H1 (cell line): Measurements from ENCODE around the gene FOSL1. TPM values are rescaled to one million over a fixed set of nuclear protein-coding genes. Genes with fewer than 3 reads are reported as not detected.

Experiments used
- CHD7 ChIP-seq: fragments of 300-600 bp; sonication (generic); IDR thresholded peaks from 2 replicates; pipeline ENCODE4 v1.7.1; 2012; ENCODE audit warnings: low read length, moderate library complexity, mild to moderate bottlenecking, inconsistent platforms; ENCODE audit not compliant: insufficient replicate concordance
- POU5F1 ChIP-seq: IDR thresholded peaks from 2 replicates; pipeline ENCODE4 v1.6.1; 2011; ENCODE audit warnings: low read depth, mild to moderate bottlenecking, low read length, moderate library complexity
- polyA plus RNA-seq, 7 experiments: library from polyadenylated mRNA; depleted of rRNA in 3 of 7; stranded (reverse) in 5 of 7; unstranded in 2 of 7; fragments of >200 nt in 5 of 7; fragments of 200-250 nt in 2 of 7; gene quantifications; 1 replicate in 5 of 7; 2 replicates in 1 of 7; 4 replicates in 1 of 7; pipeline versions ENCODE4 v1.2.1 to v1.2.3, GENCODE V29; 2011 to 2013; ENCODE audit warnings: missing spikeins in 2 of 7, mixed read lengths in 2 of 7
- total RNA-seq: library from RNA; stranded (reverse); fragmentation: NEBNext Ultra II Directional; extraction: Animal tissue kit (Norgen Biotek cat#: 25700); gene quantifications from 2 replicates; pipeline ENCODE4 v1.2.1, GENCODE V29; 2021

The FOSL1 gene
- total and polyA plus RNA-seq, 2 of the 8 experiments (the other 6 are each of a cell fraction or from before 2014, with no cell fraction given): 6.3 to 7.2 TPM

- TF ChIP-seq CHD7 (no peak), POU5F1 (no peak)
Observed at GRCh38 chr11:65847746-65848145, 52.4 kb downstream of the FOSL1 start (continued).
